Left ventricle myocardium inferior (tissue), 1 donor: ENCODE data around the gene FHIT. TPM values are rescaled to one million over a fixed set of nuclear protein-coding genes. Genes with fewer than 3 reads are reported as not detected.

Experiments
- DNase-seq: peaks from one replicate; pipeline ENCODE4 v3.0.0-alpha.2; 2020
- H3K27ac ChIP-seq: fragments of 200-600 bp; replicated peaks from 2 replicates; pipeline ENCODE4 v1.8.0; 2021
- H3K27me3 ChIP-seq: fragments of 200-600 bp; 2 replicates; pipeline ENCODE4 v1.8.0; 2021; ENCODE audit warnings: low read depth
- H3K36me3 ChIP-seq: fragments of 200-600 bp; 2 replicates; pipeline ENCODE4 v1.8.0; 2021
- H3K4me1 ChIP-seq: fragments of 200-600 bp; 2 replicates; pipeline ENCODE4 v1.8.0; 2021
- H3K4me3 ChIP-seq: fragments of 200-600 bp; 2 replicates; pipeline ENCODE4 v1.8.0; 2021; ENCODE audit warnings: mild to moderate bottlenecking, moderate library complexity
- H3K9me3 ChIP-seq: fragments of 200-600 bp; replicated peaks from 2 replicates; pipeline ENCODE4 v1.8.0; 2021
- CTCF ChIP-seq: fragments of 200-600 bp; IDR thresholded peaks from 2 replicates; pipeline ENCODE4 v1.8.0; 2021; ENCODE audit warnings: antibody characterized with exemption, mild to moderate bottlenecking, borderline replicate concordance
- intact Hi-C: fragments of 100-400 bp; cut with micrococcal nuclease; formaldehyde crosslinking; loops from one replicate; pipeline ENCODE4 v1.11.0; 2022
- total RNA-seq: library from RNA; stranded (reverse); fragmentation: NEBNext Ultra II Directional; extraction: Animal tissue kit (Norgen Biotek cat#: 25700); gene quantifications from one replicate; pipeline ENCODE4 v1.2.1, GENCODE V29; 2021
- donor health status: DM: no; HTN: yes; CAD: no; lungs with severe emphysema.

FHIT gene
- total RNA-seq, 1 donor from 2014 or later, result 16.0 TPM

GRCh38 chr3:59885101-59885500 is 1366.2 kb downstream of the FHIT start:
- Histone ChIP-seq H3K27me3 (no peaks in the 10 kb centered on the region), H3K27ac (no peak overlapping the region), H3K36me3 (no peaks in the 10 kb centered on the region), H3K9me3 (no peaks in the 10 kb centered on the region), H3K4me3 (no peak overlapping the region), H3K4me1 (no peaks in the 10 kb centered on the region)
- intact Hi-C loops, result no loop called here
- no peak for DNase-seq
- TF ChIP-seq CTCF, result no peak

- no peak for DNase-seq
- H3K36me3 ChIP-seq, result no peaks in the 10 kb centered on the region
- H3K27me3 ChIP-seq, result no peaks in the 10 kb centered on the region
- intact Hi-C loops, result no loop called here
- no peak overlapping the region for H3K27ac ChIP-seq
- H3K4me1 ChIP-seq, result no peaks in the 10 kb centered on the region
- H3K9me3 ChIP-seq, result no peaks in the 10 kb centered on the region
- no peak for TF ChIP-seq CTCF
- no peak overlapping the region for H3K4me3 ChIP-seq
These were observed 1366.8 kb downstream of the FHIT start for GRCh38 chr3:59884409-59884808.

DNA sequence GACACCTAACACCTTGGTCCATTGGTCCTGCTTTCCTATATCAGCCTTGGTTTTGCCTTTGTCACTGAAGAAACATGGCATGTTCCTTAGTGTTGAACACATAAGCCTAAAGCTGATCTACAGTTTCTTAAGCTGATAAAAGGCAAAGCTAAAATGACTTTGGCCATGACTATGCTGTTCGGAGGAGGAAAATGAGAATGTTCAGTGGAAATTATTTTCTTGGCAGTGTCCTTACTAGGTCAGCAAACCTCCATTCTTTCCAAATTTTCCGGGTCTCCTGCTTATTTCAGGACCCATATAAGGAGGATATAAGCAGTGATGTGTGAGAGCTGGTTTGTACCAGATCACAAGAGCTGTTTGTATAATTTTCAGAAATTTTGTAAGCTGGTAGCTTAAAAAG is 1368.5 kb downstream of the FHIT start:
- H3K9me3 ChIP-seq, result no peaks in the 10 kb centered on the region
- intact Hi-C loops, result no loop called here
- H3K36me3 ChIP-seq, result no peaks in the 10 kb centered on the region
- TF ChIP-seq CTCF, result no peak
- DNase-seq, result no peak
- H3K27me3 ChIP-seq, result no peaks in the 10 kb centered on the region
- no peaks in the 10 kb centered on the region for H3K4me1 ChIP-seq
- H3K4me3 ChIP-seq, result no peak overlapping the region
- H3K27ac ChIP-seq, result no peak overlapping the region

DNA sequence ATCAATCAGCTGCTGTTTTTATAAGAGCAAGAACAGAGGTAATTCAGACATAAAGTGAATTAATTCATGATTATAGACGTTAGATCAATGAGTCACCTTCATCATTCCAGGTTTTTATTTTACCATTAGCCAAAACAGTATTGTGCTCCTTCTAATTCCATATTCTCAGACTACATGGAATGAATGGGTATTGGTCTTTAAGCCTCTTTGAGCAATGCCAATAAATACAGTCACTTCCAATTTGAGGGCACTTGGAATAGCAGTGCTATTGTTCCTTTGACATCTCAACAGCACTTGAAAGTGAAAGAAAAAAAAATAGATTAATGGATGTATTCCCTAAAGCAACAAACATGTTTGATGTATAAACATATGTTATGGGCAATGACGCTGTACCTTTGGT is 1370.5 kb downstream of the FHIT start:
- Histone ChIP-seq H3K27me3 (no peaks in the 10 kb centered on the region), H3K27ac (no peak overlapping the region), H3K4me3 (no peak overlapping the region), H3K36me3 (no peaks in the 10 kb centered on the region), H3K4me1 (no peaks in the 10 kb centered on the region), H3K9me3 (no peaks in the 10 kb centered on the region)
- TF ChIP-seq CTCF, result no peak
- intact Hi-C loops, result no loop called here
- DNase-seq, result no peak

- no peak for TF ChIP-seq CTCF
- Histone ChIP-seq H3K4me3 (no peak overlapping the region), H3K36me3 (no peaks in the 10 kb centered on the region), H3K4me1 (no peaks in the 10 kb centered on the region), H3K27ac (no peak overlapping the region), H3K9me3 (no peaks in the 10 kb centered on the region), H3K27me3 (no peaks in the 10 kb centered on the region)
- intact Hi-C loops, result no loop called here
- no peak for DNase-seq
These were observed 1372.1 kb downstream of the FHIT start for GRCh38 chr3:59879031-59879581.
